Putamen (tissue), 1 donor: Measurements from ENCODE around the gene BCR.

Experiments
- DNase-seq: peaks from one replicate; pipeline ENCODE4 v3.0.0-alpha.2; 2016; ENCODE audit warnings: low spot score

The BCR gene

GRCh38 chr22:23217171-23218052 is 37.1 kb downstream of the BCR start:
- no peak for DNase-seq

GRCh38 chr22:23218053-23218866 is 38.0 kb downstream of the BCR start:
- DNase-seq = no peak

DNA sequence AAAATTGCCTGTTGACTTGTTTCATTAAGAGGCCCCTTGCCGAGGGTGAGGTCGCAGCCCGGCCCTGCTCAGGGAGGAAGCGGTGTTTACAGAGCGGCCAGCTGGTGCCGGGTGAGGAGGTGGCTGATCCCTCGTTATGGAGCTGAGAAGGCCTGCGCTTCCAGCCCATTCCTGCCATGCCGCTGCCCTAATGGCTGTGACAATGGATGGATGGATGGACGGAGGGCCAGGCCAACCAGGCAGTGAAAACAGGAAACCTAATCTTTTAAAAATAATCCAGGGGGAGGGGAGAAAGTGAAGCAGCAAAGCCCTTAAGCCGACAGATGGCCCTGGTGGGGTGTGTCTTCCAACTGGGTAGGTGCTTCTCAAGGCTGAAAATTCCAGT is 38.5 kb downstream of the BCR start:
- no peak for DNase-seq

DNA sequence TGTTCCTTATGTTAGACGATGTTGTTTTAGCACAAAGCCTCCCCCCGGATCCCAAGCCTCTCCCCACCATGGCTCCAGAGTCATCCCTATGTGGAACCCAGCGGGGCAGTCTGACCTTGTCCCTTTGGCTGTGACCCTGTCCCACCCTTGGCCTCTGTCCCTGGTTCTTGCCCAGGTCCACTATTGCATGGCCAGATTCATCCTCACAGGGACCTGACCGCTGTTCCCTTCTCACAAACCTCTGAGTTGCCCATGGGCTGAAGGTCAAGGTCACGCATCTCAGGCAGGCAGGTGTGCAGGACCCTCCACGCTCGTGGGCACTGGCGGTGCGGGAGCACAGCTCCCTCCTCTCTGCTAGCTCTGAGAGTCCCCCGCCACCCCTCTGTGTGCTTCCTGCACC is 39.0 kb downstream of the BCR start:
- DNase-seq = no peak

- no peak for DNase-seq
These were observed 39.6 kb downstream of the BCR start for GRCh38 chr22:23219822-23220484.

GRCh38 chr22:23220485-23221350 is 40.4 kb downstream of the BCR start:
- DNase-seq = no peak

DNA sequence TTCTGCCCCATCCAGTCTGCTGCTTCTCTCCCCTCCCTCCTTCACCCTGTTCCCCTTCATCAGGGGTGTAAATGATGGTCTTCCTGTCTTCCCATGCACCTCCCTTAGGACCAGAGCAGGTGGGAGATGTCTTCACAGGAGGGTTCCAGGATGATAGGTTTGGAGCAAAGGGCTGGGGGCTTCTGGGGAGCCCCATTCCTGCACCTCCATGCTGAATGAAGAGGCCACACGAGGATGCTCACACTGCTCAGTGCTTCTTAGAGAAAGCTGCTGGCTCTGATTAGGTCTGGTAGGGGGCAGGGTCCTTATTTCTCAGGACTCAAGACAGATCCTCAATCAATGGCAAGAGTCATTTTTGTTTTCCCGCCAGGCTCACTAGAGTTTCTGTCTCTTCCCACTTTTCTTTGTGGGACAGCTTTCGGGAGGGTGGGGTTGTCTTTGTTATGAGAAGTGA is 41.1 kb downstream of the BCR start:
- no peak for DNase-seq

- DNase-seq = no peak
These were observed 41.9 kb downstream of the BCR start for GRCh38 chr22:23222033-23222792.

DNA sequence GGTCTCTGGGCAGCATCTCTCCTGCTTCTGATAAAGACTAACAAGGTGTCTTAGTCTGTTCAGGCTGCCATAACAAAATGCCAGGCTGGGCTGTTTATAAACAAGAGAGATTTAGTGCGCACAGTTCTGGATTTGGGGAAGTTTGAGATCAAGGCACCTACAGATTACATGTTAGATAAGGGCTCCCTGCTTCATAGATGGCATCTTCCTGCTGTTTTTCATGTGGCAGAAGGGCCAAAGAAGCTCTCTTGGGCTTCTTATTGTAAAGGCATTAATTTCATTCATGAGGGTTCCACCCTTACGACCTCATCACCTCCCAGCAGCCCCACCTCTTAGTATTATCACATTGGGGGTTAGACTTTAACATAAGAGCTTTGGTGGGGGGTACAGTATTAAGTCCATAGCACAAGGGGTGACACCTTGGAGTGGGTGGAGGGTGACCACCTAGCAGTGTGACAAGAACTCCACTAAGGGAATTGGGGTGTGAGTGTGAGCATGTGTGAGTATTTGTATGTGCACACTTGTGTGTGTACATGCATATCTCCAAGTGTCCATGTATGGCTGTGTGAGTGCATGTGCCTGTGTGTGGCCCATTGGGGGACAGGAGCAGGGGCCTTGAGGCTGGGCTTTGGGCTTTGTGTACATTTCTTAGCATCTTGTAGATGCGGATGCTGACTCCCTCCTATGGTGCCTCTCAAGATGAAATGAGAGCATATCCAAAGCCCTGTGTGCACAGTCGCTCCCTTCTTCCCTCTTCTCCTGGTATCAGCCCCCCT is 42.7 kb downstream of the BCR start:
- no peak for DNase-seq

GRCh38 chr22:23223569-23224317 is 43.4 kb downstream of the BCR start:
- DNase-seq = no peak

GRCh38 chr22:23224846-23225245 is 44.5 kb downstream of the BCR start:
- no peak for DNase-seq

DNA sequence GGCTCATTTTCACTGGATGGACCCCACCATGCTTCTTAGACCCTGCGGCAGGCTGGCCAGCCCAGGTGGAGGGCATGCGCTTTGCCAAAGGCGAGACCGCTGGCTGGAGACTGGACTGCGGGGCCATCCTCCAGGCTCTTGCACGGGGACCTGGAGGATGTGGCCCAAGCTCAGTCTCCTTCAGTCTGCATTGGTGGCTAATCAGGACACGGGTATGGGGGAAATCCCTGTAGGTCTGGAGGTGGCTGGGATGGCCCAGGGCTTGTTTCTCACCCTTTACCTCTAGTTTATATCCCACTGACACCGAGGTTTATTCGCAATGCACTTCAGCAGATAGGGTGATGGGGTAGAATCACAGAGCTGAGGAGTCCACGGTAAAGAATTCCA is 45.0 kb downstream of the BCR start:
- no peak for DNase-seq

GRCh38 chr22:23225724-23226496 is 45.6 kb downstream of the BCR start:
- DNase-seq = no peak

DNA sequence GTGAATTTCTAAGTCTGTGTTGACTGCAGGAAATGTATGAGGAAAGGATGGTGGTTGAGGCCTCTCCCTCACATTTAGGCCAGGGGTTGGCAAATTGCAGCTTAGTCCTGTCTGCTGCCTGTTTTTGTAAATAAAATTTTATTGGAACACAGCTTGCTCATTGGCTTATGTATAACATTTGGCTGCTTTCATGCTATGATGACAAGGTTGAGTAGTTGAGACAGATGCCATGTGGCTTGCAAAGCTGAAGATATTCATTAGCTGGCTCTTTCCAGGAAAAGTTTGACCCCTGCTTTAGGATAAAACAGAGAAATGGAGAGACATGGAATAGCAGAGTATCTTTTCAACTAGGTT is 46.2 kb downstream of the BCR start:
- DNase-seq = no peak

DNA sequence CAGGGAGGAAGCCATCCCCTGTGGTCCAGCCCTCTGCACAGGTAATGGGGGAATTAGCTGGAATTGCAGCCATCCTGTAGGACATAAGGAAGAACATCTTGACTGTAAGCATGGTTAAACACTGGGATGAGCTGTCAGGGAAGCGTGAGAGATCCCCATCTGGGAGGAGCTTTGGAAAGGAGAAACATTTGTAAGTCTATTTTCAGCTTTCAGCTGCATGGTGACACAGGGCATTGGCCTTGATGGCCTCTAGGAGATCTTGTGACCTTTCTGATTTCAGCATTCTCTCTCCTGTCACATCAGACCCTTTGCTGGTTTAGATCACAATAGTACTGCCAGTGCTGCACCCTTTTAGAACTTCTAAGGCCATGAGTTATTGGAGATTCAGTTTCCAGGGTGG is 47.1 kb downstream of the BCR start:
- no peak for DNase-seq

- DNase-seq = no peak
These were observed 48.2 kb downstream of the BCR start for GRCh38 chr22:23228503-23228902.

- DNase-seq = no peak
These were observed 49.3 kb downstream of the BCR start for GRCh38 chr22:23229646-23230045.

DNA sequence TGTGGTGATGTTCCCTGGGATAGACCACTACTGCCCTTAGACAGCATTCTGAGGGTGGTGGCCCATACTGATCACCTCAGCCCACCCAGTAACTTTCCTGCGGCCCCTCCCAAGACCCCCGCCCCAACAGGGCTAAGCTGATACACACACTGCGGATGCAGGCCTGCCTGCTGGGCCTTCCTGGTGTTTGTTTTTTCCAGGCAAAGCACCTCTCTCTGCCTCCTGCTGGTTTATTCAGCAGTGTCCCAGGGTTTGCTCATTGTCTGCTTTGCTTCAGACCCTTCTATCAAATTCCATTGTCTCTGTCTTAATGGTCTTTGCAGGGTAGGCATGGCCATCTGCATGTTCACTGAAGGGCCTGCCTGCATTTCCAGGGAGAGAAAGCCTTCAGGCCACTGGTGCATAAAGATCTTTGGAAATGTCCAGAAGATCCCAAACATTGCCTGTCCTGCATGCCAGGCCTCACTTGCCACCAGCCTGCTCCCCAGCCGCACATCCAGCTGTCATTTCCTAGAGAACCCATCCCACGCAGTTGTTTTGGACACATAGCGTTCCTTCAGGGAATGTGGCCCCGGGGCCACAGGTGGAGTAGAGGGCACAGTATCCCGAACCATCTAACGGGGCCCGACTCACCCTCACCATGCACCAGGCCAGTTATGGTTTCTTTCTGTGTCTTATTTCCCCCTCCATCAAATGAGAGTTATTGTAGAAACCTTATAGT is 50.2 kb downstream of the BCR start:
- no peak for DNase-seq
